Erythroblast (primary cell): ENCODE measurements around the gene S1PR4.

Experiments
- GATA1 ChIP-seq: IDR thresholded peaks from 2 replicates; pipeline ENCODE4 v1.6.1; 2011; ENCODE audit warnings: low read depth, mild to moderate bottlenecking, control low read depth, low read length, moderate library complexity
- POLR2A ChIP-seq: IDR thresholded peaks from 2 replicates; pipeline ENCODE4 v1.6.1; 2011; ENCODE audit warnings: mild to moderate bottlenecking, low read length

- TF ChIP-seq POLR2A (no peak), GATA1 (no peak)
Measured at GRCh38 chr19:3229346-3229743, 50.8 kb downstream of the S1PR4 start.
